Esophagus squamous epithelium (tissue), 4 donors: ENCODE measurements around the gene KIZ.

Experiments
- POLR2A ChIP-seq, 4 donors: fragments of 450-650 bp; IDR thresholded peaks; one replicate each; pipeline ENCODE4 v1.6.1; 2017; ENCODE audit warnings: antibody characterized with exemption in 4 of 4, mild to moderate bottlenecking in 4 of 4, moderate library complexity in 3 of 4
- TF ChIP-seq, protein P1 (sequence below), 6 experiments: fragments of 450-650 bp in 4 of 6; fragments of 200-600 bp in 2 of 6; sonication (generic) in 2 of 6; IDR thresholded peaks; one replicate each; pipeline ENCODE4 v1.5.1; 2016 to 2019; ENCODE audit warnings: antibody characterized with exemption in 6 of 6, mild to moderate bottlenecking in 4 of 6, moderate library complexity in 4 of 6

DNA sequence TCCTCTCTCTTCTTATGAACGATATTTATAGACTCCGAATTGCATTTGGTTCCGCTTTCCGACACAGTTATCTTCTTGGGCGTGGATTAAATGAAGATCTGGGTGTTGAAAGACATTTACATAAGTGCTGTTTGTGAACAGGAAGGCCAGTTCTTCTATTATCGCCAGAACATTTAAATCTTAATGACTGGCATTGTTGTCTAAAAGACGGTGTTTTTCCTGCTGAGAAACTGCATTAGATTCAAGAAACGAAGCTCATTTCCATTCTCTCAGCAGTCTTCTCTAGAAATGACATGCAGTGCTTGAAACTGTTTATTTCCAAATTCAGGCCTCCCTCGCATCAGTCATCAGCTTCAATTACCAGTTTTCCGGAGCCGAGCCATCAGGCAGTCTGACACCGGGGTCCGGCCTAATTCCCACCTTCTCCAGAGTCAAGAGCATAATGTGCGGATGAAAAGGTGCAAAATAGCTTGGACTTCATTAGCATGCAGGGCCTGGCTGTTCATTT lies 35.7 kb upstream of the KIZ start:
- TF ChIP-seq, protein P1, sequence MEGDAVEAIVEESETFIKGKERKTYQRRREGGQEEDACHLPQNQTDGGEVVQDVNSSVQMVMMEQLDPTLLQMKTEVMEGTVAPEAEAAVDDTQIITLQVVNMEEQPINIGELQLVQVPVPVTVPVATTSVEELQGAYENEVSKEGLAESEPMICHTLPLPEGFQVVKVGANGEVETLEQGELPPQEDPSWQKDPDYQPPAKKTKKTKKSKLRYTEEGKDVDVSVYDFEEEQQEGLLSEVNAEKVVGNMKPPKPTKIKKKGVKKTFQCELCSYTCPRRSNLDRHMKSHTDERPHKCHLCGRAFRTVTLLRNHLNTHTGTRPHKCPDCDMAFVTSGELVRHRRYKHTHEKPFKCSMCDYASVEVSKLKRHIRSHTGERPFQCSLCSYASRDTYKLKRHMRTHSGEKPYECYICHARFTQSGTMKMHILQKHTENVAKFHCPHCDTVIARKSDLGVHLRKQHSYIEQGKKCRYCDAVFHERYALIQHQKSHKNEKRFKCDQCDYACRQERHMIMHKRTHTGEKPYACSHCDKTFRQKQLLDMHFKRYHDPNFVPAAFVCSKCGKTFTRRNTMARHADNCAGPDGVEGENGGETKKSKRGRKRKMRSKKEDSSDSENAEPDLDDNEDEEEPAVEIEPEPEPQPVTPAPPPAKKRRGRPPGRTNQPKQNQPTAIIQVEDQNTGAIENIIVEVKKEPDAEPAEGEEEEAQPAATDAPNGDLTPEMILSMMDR (IDR thresholded peaks at IDR 0.05) = no peak
- no peak for TF ChIP-seq POLR2A (IDR thresholded peaks at IDR 0.05)
